Stimulated activated CD4-positive, alpha-beta T cell treated with anti-CD3 and anti-CD28 coated beads, Interleukin-2, amount 100 ng/mL, for 4 hours (primary cell): ENCODE data around the gene CAMK1D.

Source experiments
- DNase-seq: peaks from one replicate; pipeline ENCODE4 v3.0.0-alpha.2; 2020; ENCODE audit warnings: low read depth

The CAMK1D gene

GRCh38 chr10:12769323-12770044 is 420.1 kb downstream of the CAMK1D start:
- no peak for DNase-seq

DNA sequence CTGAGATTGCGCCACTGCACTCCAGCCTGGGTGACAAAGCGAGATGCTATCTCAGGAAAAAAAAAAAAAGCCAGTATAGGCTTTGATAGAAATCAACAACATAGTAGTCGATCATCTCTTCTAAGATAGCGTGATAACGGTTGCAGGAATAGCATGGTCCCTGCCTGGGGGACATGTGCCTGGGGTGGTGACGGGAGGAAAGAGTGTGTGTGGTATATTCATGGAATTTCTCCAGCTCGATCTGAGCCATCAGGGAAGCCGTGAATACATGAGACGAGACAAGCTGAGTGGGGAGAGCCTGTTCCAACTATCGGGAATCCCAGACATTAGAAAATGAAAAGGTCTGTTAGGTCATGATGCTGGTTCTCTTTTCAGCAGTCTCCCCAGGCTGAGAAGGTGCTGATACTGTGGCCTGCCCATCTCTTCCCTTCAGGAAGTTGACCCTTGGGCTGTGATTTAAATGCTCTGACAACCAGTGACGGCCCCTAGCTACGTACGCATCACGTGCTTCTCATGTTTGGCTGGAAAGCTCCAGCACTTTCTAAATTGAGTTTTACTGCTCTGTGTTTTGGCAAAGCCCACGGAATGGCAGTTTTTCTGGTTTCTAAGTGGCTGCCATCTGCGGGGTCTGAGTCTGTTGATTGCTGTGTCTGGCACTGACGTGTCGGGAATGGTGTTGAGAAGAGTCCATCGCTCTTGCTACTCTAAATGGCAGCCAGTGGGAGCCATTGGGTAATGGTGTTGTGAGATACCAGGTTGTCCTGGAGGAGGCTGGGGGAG is 422.8 kb downstream of the CAMK1D start:
- no peak for DNase-seq

DNA sequence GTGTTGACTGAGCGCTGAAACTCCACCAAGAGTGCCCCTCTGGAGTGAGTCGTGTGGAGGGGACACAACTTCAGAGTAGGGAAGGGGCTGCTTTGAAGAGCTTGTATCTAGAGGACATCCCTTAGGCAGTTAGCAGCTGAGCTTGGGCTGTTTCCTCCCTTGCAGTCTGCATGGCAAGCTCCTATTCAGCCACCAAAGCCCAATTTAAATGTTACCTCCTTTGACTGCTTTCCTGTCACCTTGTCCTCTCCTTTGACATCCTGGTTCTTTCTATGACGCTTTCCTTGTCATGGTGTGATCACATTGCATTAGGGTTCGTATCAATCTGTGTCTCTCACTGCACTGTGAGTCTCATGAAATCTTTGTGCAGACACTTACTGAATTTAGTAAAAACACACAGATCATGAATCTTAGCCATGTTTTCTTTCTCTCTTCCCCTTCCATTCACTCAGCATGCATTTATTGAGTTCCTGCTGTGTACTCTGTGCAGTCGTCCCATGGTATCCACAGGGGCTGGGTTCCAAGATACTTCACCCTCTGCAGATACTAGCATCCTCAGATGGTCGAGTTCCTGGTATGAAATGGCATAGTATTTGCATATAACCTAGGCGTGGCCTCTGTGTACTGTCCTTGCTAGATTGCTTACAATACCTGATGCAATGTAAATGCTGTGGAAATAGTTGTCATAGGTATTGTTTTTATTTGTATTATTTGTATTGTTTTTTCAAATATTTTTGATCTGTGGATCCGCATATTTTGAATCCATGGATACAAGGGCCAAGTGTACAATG is 423.6 kb downstream of the CAMK1D start:
- DNase-seq, result no peak

- no peak for DNase-seq
These were observed 425.0 kb downstream of the CAMK1D start for GRCh38 chr10:12774204-12774894.

GRCh38 chr10:12777840-12778585 is 428.7 kb downstream of the CAMK1D start:
- DNase-seq, result no peak

- DNase-seq, result no peak
These were observed 431.6 kb downstream of the CAMK1D start for GRCh38 chr10:12780634-12781601.

DNA sequence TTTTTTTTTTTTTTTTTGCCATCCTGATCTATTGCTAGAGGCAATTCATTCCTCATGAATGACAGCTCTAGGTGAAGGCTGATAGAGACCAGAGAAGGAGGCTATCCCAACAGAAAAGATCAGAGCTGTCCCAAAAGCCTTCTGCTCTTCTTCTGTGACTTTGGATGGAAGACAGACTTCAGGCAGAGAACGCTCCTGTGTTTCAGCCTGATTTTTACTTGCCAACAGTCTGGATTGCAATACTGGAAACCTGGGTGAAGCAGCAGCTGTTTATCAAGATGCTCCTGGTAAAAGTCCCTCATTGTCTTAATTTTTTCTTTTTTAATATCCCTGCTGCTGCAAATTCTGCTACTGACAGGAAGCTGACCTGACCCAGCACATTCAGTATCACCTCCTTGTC is 432.6 kb downstream of the CAMK1D start:
- DNase-seq, result no peak

GRCh38 chr10:12782537-12782936 is 433.2 kb downstream of the CAMK1D start:
- no peak for DNase-seq

DNA sequence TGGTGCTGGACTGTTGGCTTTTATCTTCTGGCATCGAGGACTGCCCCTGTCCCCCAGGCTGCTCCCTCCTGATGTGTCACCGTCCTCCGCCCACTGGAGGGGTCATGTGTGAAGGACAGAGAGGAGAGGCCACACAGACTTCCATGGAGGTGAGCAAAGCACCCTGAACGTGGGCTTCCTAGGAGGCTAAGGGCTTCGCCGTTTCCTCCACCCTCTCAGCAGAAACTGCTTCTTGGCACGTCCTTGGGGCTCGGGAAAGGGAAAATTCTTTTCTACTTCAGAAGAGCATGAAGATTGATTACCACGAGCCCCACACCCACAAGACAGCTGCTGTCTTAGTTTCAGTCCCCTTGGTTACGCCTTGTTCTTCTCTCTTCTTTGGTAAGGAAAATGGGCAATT is 433.9 kb downstream of the CAMK1D start:
- no peak for DNase-seq

DNA sequence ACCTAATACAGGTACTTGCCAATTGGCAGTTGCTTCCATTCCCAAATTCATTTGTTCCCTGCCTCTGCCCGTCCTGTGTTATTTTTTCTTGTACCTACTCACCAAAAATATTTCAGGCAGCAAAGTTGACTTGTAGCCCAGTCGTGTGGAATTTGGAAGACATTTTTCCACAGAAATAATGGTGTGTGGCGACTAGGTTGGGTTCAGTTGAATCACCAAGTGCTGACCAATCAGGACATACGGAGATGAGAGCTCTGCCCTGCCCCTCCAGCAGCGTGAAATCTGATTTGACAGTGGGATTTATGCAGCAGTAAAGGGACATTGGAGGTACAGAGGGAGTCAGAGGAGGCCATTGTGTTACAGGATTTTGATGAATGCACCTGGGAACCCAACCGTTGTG is 435.3 kb downstream of the CAMK1D start:
- no peak for DNase-seq

DNA sequence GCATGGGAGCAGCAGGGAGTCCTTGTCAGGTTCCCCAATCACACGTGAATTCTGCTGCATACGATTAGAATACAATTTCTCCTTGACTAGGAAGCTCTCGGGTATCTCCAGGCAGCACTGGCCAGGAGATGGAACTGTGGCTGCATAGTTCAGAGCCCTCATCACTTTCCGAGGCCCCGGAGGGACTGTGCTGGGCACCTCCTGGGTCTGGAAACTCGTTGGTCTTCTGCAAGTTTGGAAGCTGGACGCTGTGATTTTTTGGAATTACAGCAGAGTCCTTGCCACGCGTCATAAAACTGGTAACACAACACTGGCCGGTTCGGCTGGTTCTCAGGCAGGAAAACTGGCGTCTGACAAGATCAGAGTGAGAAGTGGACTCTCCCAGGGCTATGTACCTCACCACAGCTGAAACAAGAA is 436.1 kb downstream of the CAMK1D start:
- DNase-seq, result no peak

DNA sequence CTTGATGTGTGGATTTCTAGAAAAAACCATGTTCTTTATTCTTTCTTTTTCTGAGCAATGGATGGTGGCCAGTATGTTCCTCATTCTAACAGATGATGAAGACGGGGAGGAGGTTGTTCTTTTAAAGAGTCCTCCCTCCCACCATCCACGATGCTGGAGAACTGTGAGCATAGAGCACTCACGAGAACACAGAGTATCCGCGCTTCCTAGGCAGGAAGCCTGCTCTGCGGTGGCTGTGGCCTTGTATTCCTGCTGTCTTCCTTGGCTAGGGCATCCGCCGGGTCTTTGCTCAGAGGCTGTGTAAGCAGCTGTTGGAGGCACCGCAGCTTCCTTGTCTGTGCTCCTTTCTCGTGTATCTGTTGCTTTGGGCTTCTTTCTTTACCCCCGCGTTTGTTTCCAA is 437.9 kb downstream of the CAMK1D start:
- no peak for DNase-seq

DNA sequence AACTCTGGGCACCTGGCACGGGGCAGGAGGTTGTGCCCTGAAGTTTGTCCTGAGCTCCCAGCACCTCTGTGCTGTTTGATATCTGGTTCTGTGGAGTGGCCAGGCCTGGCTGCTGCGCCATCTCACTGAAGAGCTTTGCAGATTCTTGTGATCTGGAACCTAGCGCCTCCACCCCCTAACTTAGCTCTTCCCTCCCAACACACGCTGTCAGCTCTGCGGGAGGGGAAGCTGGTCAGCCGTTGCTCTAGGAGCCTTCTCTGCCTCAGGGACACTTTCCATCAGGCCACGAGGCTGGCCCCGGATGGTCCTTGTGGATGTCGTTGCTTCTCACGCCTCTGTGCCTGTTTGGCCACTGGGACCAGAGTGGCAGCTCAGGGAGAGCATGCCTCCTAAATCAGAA is 438.9 kb downstream of the CAMK1D start:
- no peak for DNase-seq

GRCh38 chr10:12790270-12790669 is 440.9 kb downstream of the CAMK1D start:
- DNase-seq, result no peak

DNA sequence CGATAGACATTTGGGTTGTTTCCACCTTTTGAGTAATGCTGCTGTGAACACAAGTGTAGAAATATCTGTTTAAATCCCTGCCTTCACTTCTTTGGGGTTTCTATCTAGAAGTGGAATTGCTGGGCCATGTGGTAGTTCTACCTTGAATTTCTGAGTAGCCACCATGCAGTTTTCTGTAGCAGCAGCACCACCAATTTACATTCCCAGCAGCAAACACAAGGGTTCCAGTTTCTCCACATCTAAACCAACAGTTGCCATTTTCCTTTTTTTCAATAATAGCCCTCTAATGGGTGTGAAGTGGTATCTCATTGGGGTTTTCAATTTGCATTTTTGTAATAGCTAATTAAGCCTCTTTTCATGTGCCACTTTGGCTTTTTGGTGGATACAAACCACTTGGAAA is 442.4 kb downstream of the CAMK1D start:
- DNase-seq, result no peak

DNA sequence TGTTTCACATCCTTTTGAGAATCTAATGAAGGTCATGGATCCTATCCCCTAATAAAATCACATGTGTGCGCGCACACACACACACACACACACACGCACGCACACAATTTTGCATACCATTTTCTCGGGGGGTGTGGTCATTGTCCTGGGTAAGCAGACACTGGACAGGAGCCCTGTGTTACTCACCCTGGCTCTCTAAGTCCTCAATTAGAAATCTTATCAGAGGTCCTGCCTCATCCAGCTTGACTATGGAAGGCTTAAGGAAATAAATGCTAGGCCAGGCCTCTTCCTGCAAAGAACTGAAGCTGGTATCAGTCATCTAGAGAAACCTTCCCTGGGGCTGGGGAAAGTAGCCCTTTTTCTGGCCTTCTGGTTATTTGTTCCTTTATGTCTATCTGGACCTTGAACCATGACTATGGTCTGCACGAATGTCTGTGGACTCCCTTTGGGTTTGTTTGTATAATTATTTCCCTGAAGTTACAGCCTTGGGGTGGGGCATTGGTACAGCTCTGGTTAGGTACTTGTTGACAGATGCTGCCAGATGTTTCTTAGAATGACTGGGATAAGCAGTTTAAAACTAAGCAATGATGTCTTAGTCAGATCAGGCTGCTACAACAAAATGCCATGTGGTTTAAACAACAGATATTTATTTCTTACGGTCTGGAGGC is 443.7 kb downstream of the CAMK1D start:
- no peak for DNase-seq

- no peak for DNase-seq
These were observed 446.2 kb downstream of the CAMK1D start for GRCh38 chr10:12795315-12796110.

- DNase-seq, result no peak
These were observed 447.2 kb downstream of the CAMK1D start for GRCh38 chr10:12796401-12797160.
